ENCODE results near the gene CTDSPL2.

GRCh38 chr15:44529864-44530604 is 102.6 kb downstream of the CTDSPL2 start:
- no peak for TF ChIP-seq CTCF (IDR thresholded peaks at IDR 0.05)
- no peak for TF ChIP-seq ZFX (IDR thresholded peaks at IDR 0.05; ENCODE audit: borderline replicate concordance)

All from 22Rv1 (cell line).